GM19099 (cell line): Measurements from ENCODE around the gene AMOTL1.

ENCODE experiments used
- POLR2A ChIP-seq: IDR thresholded peaks from 3 replicates; pipeline ENCODE4 v1.6.1; 2011; ENCODE audit warnings: low read depth; ENCODE audit not compliant: insufficient read length; ENCODE audit errors: extremely low read depth

Gene AMOTL1

GRCh38 chr11:94767701-94768601 lies at the start of gene AMOTL1:
AMOTL1 (plus strand) TSS chr11:94768356; CDS start chr11:94768512, 156 bp downstream.
- peak; percentile 66 for TF ChIP-seq POLR2A

- no peak for TF ChIP-seq POLR2A
Measured at GRCh38 chr11:94719876-94720275, 48.3 kb upstream of the AMOTL1 start.

GRCh38 chr11:94721565-94722292 lies 46.4 kb upstream of the AMOTL1 start:
- no peak for TF ChIP-seq POLR2A

- TF ChIP-seq POLR2A: no peak
Measured at GRCh38 chr11:94722735-94723134, 45.4 kb upstream of the AMOTL1 start.

GRCh38 chr11:94725097-94725496 lies 43.1 kb upstream of the AMOTL1 start:
- TF ChIP-seq POLR2A: no peak

- no peak for TF ChIP-seq POLR2A
Measured at GRCh38 chr11:94727819-94728218, 40.3 kb upstream of the AMOTL1 start.

GRCh38 chr11:94728541-94728940 lies 39.6 kb upstream of the AMOTL1 start:
- no peak for TF ChIP-seq POLR2A

- TF ChIP-seq POLR2A: no peak
Measured at GRCh38 chr11:94728966-94729751, 39.0 kb upstream of the AMOTL1 start.

GRCh38 chr11:94730153-94730552 lies 38.0 kb upstream of the AMOTL1 start:
- TF ChIP-seq POLR2A: no peak

- TF ChIP-seq POLR2A: no peak
Measured at GRCh38 chr11:94731880-94732601, 36.1 kb upstream of the AMOTL1 start.

- no peak for TF ChIP-seq POLR2A
Measured at GRCh38 chr11:94732617-94733281, 35.4 kb upstream of the AMOTL1 start.

- TF ChIP-seq POLR2A: no peak
Measured at GRCh38 chr11:94734563-94735275, 33.4 kb upstream of the AMOTL1 start.

- TF ChIP-seq POLR2A: no peak
Measured at GRCh38 chr11:94735907-94736306, 32.2 kb upstream of the AMOTL1 start.
